Stimulated activated CD8-positive, alpha-beta memory T cell treated with anti-CD3 and anti-CD28 coated beads, Interleukin-12 subunit alpha, Interleukin-12 subunit beta, amount 100 ng/mL, for 24 hours (primary cell): ENCODE data around the gene USP13.
"Not testable (repeated sequence)": the region's sequence is repeated elsewhere in the genome, so short reads cannot be mapped to it uniquely, and the experiment has no call there.

Experiments
- DNase-seq: peaks from one replicate; pipeline ENCODE4 v3.0.0-alpha.2; 2020; ENCODE audit errors: extremely low read depth

USP13 gene

GRCh38 chr3:179658606-179659005 lies 5.8 kb downstream of the USP13 start:
- no peak for DNase-seq

DNA sequence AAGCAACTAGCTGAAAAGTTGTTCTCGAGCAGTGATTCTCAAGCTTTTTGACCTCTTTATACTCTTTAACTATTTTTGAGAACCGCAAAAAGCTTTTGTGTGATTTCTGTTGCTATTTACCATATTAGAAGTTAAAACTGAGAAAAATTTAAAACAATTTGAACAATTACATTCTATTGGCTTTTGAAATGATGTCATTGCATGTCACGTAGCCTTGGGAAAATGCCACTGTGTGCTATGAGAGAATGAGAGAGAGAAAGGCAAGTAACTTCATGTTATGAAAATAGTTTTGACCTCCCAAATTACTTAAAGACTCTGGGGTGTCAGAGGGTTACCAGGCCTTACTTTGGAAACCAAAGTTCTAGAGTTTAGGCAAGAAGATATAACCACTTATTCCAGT lies 8.0 kb downstream of the USP13 start:
- DNase-seq, result no peak

GRCh38 chr3:179661777-179662176 lies 8.9 kb downstream of the USP13 start:
- no peak for DNase-seq

DNA sequence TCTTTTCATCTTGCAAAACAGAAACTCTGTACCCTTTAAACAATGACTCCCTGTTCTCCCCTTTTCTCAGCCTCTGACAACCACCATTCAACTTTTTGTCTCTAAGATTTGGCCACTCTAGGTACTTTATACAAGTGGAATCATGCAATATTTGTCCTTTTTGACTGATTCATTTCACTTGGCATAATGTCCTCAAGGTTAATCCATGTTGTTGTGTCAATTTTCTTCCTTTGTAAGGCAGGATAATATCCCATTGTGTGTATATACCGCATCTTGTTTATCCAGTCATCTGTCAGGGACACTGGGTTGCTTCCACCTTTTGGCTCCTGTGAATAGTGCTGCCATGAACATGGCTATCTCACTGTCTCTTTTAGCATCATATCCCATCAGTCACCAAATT lies 10.3 kb downstream of the USP13 start:
- no peak for DNase-seq

GRCh38 chr3:179666030-179666429 lies 13.2 kb downstream of the USP13 start:
- DNase-seq, result no peak

GRCh38 chr3:179666436-179667035 lies 13.7 kb downstream of the USP13 start:
- DNase-seq, result no peak

DNA sequence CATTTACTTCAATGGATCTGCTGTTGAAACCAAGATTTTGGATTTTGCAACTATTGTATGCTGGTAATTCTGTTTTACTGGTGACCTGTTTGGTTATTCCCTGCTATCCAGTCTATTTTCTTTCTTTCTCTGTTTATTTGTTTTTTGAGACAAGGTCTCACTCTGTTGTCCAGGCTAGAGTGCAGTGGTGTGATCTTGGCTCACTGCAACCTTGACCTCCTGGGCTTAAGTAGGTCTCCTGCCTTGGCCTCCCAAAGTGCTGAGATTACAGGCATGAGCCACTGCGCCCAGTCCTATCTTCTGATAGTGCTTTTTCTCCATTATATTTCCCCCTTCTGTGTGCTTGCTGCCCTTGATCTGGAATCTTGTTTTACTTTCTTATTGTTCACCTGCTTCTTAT lies 15.6 kb downstream of the USP13 start:
- DNase-seq, result no peak

DNA sequence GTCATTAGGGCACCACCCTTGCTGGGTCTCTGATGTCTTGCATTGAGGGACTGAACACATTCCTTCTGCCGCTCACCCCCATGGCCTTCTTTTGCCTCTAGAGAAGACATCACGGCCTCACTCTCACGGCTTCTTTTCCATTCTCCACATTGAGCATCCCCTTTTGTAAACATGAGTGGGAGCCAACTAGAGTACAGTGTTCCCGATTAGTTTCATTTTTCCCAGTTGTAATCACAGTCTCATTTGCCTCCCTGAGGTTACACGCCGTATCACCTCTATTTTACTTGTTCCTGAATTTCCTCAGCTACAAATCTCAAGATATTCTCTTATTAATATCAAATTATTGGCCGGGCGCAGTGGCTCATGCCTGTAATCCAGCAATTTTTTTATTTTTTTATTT lies 17.5 kb downstream of the USP13 start:
- DNase-seq, result no peak

GRCh38 chr3:179671309-179671708 lies 18.5 kb downstream of the USP13 start:
- no peak for DNase-seq

DNA sequence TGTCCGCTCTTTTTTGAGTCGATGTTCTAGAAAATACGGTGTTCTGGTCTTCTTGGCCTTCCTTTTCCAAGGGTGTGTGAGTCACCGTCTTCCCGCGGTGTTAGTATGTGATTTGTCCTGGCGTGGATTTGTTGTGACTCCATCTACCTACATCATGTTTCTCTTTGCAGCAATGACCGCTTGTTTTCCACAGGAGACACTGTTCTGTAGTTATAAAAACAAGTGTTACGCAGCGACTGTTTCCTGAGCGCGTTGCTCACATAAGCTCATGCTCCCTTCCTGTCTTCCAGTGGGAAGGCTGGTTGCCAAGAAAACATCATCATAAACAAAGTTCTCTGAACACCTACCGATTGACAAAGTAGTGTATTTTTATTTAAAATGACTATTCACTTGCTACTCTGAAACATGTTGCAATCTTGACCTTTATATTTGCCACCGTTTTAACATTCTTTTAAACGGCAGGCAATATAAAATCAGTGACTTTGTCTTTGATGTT lies 19.0 kb downstream of the USP13 start:
- DNase-seq, result no peak

DNA sequence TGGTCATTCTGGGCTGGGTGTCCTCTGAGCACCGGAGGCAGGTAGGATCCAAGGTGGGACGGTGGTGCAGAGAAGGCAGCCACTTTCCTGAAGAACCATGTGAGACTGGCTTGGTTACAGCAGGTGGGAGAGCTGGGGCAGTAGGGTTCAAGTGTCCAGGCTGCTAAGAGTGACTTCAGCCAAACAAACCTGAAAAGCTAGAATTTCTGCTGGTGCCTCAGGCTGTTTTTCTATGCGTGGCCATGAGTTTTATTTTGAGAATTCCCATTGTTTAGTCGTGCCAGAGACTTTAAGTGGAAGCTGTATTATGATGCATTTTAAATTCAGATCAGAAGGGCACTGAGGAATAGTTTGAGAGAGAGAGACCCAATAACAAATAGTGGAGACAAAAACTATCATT lies 20.1 kb downstream of the USP13 start:
- no peak for DNase-seq

DNA sequence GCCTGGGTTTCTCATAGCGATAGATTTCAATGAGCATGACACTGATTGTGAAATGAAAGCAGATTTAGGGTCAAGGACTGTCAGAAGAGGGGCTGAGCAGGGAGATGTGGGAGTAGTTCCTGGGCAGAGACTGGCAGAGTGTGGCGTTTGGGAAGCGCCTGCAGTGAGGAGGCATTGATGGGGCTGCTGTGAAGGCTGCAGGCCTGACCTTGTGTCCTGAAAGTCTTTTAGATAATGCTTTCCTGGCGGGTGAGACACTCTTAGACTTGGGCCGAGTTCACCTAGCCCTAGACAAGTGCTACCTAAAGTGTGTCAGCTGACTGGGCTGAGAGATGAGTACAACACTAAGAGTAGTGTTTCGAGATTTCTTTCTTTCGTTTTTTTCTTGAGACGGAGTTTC lies 20.7 kb downstream of the USP13 start:
- no peak for DNase-seq

- DNase-seq, result no peak
Observed at GRCh38 chr3:179676081-179676480, 23.2 kb downstream of the USP13 start.

- no peak for DNase-seq
Observed at GRCh38 chr3:179677884-179678283, 25.0 kb downstream of the USP13 start.

- DNase-seq, result no peak
Observed at GRCh38 chr3:179681492-179682263, 28.8 kb downstream of the USP13 start.

- DNase-seq, result no peak
Observed at GRCh38 chr3:179682426-179683080, 29.7 kb downstream of the USP13 start.

DNA sequence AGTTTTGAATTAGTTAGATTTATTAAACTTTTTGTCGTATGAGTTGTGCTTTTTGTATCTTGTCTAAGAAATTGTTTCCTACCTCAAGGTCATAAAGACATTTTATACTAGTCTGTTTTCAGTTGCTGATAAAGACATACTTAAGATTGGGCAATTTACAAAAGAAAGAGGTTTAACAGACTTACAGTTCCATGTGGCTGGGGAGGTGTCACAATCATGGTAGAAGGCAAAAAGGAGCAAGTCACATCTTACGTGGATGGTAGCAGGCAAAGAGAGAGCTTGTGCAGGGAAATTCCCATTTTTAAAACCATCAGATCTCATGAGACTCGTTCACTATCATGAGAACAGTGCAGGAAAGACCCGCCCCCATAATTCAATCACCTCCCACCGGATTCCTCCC lies 30.4 kb downstream of the USP13 start:
- not testable (repeated sequence) for DNase-seq

GRCh38 chr3:179687967-179688535 lies 35.2 kb downstream of the USP13 start:
- DNase-seq, result no peak

DNA sequence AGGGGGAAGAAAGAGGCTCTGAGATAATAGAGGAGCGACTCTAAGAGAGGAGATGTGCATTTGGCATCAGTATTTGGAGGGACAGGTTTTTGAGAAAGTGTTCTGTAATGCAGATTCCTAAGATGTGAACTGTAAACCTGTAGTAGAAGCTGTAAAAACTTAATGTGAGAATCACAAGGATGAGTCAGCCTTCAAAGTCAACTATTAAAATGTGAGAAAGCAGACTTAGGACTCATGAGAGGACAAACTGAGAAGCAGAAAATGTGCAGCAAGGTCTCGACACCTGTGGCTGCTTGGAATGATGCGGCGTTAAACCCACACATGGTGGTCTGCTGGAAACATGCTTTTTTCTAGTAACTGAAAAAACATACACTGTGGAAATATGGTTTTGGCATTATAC lies 36.0 kb downstream of the USP13 start:
- DNase-seq, result no peak

DNA sequence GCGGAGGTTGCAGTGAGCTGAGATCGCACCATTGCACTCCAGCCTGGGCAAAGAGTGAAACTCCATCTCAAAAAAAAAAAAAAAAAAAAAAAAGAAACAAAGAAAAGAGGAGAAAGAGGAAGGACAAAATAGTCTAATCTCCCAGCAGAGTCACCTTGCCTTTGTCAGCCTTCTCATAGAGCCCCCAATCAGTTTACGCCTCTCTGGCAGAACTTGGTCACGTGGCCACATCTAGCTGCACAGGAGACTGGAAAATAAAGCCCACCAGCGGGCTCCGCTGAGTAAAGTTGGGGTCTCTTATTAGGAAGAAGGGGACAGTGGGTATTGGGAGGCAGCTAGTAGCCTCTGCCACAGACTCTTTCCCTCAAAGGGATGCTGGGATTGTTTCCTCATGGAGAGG lies 41.9 kb downstream of the USP13 start:
- DNase-seq, result no peak

GRCh38 chr3:179695672-179696313 lies 43.0 kb downstream of the USP13 start:
- DNase-seq, result no peak

DNA sequence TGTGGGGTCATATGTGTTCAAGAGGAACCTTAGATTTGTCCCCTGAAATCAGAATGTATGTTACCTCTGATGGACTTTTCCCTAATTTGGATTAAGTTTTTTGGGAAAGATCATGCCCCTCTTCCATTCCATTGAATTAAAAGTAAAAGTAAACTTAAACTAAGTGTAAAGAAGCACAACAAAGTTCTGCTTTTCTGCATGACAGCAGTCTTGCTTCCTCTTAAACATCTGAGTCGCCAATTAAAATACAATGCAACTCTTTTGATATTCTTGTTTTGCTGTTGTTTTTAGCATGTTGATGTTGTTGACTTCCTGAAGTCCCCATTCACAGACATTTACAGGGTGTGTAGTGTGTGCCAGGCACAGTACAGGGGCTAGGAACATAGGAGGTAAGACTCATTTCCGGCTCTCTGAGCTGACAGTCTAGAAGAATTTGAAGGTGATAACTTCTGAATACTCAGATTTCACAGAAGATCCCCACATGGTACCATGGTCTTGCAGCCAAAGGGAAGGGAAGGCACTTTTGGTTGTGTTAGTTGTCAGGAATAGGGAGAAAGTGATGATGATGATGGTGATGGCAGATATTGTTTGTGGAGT lies 45.0 kb downstream of the USP13 start:
- DNase-seq, result no peak
